KBM-7 (cell line): ENCODE results near the gene CYP4F8.
"Not testable (repeated sequence)": the region's sequence is repeated elsewhere in the genome, so short reads cannot be mapped to it uniquely, and the experiment has no call there.

Source experiments
- DNase-seq: peaks from one replicate; pipeline ENCODE4 v3.0.0-alpha.2; 2015
- in situ Hi-C: fragments of 300-500 bp; cut with MboI; formaldehyde crosslinking; loops from 2 replicates; pipeline ENCODE4 v1.14.3; 2020; ENCODE audit warnings: low sequenced_read_pairs, low pct_unique_long_range_greater_than_20kb, mixed read lengths

The CYP4F8 gene

GRCh38 chr19:15640294-15640903 lies 25.4 kb downstream of the CYP4F8 start, which contains the start of gene CYP4F3:
Gene CYP4F3, plus strand, starts transcription at chr19:15640897. Its CDS starts 519 bp downstream, at chr19:15641416.
- in situ Hi-C loops = loop anchor here (25.0 kb wide), 1 partner anchor 547 kb away; the partner anchor contains the start of genes AP1M1 and FAM32A
- DNase-seq = no peak

DNA sequence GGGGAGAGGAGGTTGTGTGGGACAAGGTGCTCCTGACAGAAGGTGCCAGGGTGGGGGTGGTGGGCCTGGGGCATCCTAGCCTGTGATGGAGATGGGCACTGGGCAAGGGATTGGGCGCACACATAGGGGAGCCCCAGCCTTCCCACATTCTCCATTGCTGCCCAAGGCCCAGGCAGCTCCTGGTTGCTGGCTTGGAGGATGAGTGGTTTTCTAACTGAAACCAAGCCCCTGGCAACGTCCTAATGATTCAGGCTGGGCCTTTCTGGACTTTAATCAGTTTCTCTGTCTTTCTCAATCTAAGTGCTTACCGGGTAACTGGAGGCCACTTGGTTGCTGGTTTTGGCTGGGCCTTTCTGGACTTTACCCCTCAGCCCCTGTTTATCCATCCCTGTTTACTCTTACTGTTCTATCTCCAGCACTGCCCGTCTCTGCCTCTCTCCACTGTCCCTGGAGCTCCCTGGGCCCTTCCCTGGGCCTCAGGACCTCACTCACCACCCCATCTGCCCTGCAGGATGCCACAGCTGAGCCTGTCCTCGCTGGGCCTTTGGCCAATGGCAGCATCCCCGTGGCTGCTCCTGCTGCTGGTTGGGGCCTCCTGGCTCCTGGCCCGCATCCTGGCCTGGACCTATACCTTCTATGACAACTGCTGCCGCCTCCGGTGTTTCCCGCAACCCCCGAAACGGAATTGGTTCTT lies 26.0 kb downstream of the CYP4F8 start:
- in situ Hi-C loops = loop anchor here (25.0 kb wide), 1 partner anchor 546 kb away; the partner anchor contains the start of genes AP1M1 and FAM32A
- no peak for DNase-seq

DNA sequence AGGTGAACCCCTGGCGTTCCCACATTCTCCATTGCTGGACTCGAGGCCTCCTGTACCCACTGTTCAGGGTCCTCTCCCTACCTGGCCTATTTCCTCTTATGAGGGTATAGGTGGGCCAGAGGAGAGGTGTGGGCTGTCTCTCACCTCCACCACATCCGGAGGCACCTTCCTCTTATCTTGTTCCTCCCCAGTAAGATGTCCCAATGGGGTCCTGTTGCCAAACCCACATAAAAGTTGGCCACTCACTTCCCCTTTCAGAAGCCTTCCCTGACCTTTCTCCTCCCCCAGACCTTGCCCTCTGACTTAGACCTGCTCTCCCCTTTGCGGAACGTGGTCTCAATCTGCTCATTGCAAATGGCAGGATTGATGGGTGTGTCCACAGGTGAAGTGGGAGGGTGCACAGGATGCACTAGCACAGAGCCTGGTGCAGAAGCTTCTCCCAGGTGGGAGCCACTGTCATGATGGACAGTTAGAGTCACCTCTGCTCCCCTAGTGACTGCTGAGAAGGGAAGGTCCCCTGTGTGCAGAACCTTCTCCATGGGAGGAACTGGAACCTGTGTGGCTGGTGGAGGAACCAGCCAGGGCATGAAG lies 27.0 kb downstream of the CYP4F8 start:
- DNase-seq = peak; percentile 39
- in situ Hi-C loops = loop anchor here (25.0 kb wide), 1 partner anchor 545 kb away; the partner anchor contains the start of genes AP1M1 and FAM32A

DNA sequence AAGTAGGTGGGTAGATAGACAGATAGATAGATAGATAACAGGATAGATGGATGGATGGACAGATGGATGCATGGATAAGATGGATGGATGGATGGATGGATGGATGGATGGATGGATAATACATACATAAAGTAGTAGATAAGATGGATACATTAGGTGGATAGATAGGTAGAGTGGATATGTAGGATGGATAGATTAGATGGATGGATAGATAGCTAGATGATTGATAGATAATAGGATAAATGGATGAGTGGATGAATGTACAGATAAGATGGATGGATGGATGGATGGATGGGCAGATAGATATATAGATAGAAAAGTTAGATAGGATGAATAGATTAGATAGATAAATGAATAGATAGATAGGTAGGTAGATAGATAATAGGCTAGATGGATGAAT lies 27.8 kb downstream of the CYP4F8 start:
- in situ Hi-C loops = loop anchor here (25.0 kb wide), 1 partner anchor 544 kb away; the partner anchor contains the start of genes AP1M1 and FAM32A
- no peak for DNase-seq

DNA sequence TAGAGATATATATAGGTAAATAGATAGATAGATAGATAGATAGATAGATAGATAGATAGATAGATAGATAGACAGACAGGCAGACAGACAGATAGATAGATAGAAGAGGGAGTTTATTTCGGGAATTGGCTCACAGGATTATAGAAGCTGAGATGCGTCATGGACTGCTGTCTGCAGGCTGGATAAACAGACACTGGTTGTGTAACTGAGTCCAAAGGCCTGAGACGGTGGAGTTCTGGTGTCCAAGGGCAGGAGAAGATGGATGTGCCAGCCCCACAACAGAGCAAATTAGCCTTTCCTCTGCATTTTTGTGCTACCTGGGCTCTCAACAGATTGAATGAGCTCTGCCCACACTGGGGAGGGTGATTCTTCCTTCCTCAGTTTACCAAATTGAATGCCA lies 28.4 kb downstream of the CYP4F8 start:
- in situ Hi-C loops = loop anchor here (25.0 kb wide), 1 partner anchor 544 kb away; the partner anchor contains the start of genes AP1M1 and FAM32A
- no peak for DNase-seq

DNA sequence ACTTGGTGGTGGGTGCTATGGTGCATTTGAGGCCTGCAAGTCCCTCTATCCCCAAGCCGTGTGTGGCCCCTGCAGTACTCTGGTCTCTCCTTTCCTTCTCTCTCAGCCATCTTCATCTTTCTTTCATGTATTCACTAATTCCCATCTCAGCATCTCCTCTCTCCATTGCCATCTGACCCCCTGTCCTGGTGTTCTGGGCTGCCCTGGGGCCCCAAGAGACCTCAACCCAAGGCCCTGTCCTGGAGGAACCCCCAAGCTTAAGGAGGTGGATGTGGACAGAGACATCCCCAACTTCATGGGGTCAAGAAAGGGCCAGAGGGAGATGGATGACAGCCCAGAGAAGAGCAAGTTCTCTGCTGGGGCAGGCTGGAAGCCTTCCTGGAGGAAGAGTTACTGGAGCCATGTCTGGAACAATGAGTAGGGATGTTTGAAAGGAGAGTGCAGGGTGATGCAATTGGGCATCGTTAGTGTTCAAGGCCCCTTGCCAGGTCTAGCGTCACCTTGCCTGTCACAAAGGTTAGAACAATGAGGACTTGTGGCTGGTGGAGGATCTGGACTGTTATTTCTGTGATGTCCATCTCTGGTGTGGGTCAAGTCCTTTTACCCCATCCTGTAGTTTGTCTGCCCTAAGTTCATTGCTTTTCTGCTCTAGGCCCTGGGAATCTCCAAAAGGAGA lies 29.2 kb downstream of the CYP4F8 start:
- no peak for DNase-seq
- in situ Hi-C loops = loop anchor here (25.0 kb wide), 1 partner anchor 543 kb away; the partner anchor contains the start of genes AP1M1 and FAM32A

GRCh38 chr19:15644816-15645215 lies 29.8 kb downstream of the CYP4F8 start:
- DNase-seq = no peak
- in situ Hi-C loops = loop anchor here (25.0 kb wide), 1 partner anchor 542 kb away; the partner anchor contains the start of genes AP1M1 and FAM32A

GRCh38 chr19:15649526-15649925 lies 34.5 kb downstream of the CYP4F8 start:
- DNase-seq = no peak
- in situ Hi-C loops = loop anchor here (25.0 kb wide), 1 partner anchor 538 kb away; the partner anchor contains the start of genes AP1M1 and FAM32A

- DNase-seq, in situ Hi-C loops: not testable (repeated sequence)
These were observed 35.1 kb downstream of the CYP4F8 start for GRCh38 chr19:15650123-15650522.

DNA sequence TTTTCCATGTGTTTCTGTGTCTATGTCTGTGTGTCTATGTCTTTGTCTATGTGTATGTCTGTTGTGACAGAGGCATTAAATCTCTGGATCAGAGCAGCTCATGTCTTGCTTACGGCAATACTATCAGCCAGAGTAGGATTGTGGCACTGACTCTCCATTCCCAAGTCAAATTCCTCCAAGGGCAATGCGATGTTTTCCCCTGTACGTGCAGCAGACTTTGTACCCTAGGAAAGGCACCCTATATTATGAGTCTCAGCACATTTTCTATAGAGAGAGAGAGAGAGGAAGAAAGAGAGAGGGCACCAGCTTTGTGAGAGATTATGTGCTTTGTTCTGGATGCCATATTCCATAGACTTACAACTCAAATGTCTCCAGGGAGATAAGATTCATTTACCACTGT lies 36.8 kb downstream of the CYP4F8 start:
- DNase-seq = no peak
- in situ Hi-C loops = no loop called here

- in situ Hi-C loops = no loop called here
- DNase-seq = no peak
These were observed 37.7 kb downstream of the CYP4F8 start for GRCh38 chr19:15652559-15653278.

- in situ Hi-C loops = no loop called here
These were observed 41.4 kb downstream of the CYP4F8 start for GRCh38 chr19:15656467-15656866.

GRCh38 chr19:15663247-15663646 lies 48.2 kb downstream of the CYP4F8 start:
- DNase-seq = no peak

More at GRCh38 chr19:15656467-15656866, 41.4 kb downstream of the CYP4F8 start:
- DNase-seq = no peak

DNA sequence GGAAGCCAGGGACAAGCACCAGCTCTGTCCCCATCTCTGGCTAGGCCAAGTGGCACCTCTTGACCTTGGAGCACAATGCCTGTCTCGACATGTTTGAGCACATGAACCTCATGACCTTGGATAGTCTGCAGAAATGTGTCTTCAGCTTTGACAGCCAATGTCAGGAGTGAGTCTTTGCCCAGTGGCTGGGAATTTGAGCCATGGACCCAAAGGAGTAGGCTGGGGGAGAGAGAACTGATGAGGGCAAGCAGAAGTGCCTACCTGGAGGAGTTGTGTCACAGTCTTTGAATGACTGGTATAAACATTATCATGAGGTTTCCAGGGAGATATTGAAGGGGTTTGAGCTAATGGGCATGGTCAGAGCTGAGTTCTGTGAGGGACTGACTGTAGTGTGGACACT lies 51.2 kb downstream of the CYP4F8 start:
- in situ Hi-C loops = no loop called here

More at GRCh38 chr19:15663247-15663646, 48.2 kb downstream of the CYP4F8 start:
- in situ Hi-C loops = no loop called here

GRCh38 chr19:15666883-15667282 lies 51.9 kb downstream of the CYP4F8 start:
- DNase-seq = peak; percentile 18
- in situ Hi-C loops = no loop called here

More for the DNA sequence above, 51.2 kb downstream of the CYP4F8 start:
- no peak for DNase-seq

DNA sequence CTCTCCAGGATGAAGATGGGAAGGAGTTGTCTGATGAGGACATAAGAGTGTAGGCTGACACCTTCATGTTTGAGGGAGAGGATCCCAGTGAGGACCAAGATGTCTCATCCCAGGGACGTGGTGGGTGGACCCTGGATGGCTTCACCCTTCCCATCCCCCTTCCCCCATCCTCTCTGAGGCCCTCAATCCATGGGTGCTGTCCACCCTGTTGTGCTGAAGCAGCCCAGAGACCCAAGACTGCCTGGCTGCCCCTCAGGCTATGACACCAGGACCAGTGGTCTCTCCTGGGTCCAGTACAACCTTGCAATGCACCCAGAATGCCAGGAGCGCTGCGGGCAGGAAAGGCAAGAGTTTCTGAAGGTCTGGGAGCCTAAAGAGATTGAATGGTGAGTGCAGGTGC lies 54.4 kb downstream of the CYP4F8 start:
- in situ Hi-C loops = no loop called here
- no peak for DNase-seq

DNA sequence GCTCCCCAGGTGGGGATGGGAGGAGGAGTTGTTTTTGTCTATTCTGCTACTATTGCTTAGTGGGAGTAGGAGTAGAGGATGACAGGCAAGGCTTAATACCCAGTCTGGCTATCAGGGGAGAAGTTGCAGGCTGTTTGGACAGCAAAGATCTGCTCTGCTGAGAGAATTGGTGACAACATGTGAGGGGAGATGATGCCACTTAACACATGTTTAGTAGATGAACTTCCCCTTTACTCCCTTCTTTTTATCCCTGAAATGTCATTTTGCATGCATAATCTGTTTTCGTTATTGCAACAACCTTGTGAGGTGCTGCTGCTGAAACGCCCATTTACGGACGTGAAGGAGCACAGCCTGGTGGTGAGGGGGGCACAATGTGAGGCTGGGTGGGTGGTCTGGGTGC lies 54.9 kb downstream of the CYP4F8 start:
- no peak for DNase-seq
- in situ Hi-C loops = loop anchor here (5.0 kb wide), 1 partner anchor 107 kb away; no protein-coding TSS in a partner anchor

DNA sequence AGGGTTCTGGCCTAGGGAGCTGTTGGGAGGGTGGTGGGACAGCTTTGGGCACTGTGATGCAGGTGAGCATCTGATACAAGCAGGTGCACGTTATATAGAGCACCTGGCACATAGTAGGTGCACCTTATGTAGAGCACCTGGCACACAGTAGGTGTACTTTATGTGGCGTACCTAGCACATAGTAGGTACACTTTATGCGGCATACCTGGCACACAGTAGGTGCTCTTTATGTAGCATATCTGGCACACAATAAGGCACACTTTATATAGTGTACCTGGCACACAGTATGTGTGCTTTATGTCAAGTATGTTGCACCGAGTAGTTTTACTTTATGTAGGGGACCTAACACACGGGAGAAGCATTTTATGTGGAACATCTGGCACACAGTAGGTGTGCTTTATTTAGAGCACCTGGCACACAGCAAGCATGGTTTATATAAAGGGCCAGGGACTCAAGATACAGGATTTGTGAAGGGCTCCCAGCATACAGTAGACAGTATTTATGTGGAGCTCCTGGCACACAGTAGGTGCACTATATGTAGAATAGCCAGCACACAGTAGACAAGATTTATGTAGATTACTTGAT lies 56.3 kb downstream of the CYP4F8 start:
- DNase-seq = no peak
- in situ Hi-C loops = loop anchor here (5.0 kb wide), 1 partner anchor 106 kb away; no protein-coding TSS in a partner anchor
